Measurements from ENCODE around the gene JAGN1.
"Not testable (repeated sequence)": the region's sequence is repeated elsewhere in the genome, so short reads cannot be mapped to it uniquely, and the experiment has no call there.

The JAGN1 gene

DNA sequence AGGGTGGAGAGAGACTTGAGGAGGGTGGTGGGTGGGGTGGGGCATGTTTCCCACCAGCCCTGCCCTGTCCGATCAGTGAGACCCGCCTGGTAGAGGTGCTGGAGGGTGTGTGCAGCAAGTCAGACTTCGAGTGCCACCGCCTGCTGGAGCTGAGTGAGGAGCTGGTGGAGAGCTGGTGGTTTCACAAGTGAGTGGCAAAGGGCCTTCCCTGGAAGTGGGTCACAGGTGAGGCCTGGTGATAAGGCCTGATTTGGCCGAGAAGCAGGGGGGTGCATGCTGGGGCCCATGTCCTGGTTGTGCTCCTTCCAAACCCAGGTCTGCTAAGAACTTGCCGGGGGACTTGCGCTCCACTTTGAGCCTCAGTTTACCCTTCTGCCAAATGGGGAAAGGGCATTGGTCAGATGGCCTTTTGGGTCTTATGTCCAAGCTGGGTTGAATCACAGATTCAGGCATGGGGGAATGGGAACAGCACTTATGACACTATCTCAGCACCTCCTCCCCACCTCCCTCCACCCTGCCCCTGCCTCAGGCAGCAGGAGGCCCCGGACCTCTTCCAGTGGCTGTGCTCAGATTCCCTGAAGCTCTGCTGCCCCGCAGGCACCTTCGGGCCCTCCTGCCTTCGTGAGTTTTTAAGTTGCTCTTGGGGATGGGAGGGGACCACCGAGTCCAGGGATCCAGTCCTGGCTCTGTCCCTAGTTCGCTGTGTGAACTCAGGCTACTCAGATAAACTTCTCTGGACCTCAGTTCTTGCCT is 47.3 kb downstream of the JAGN1 start:
- H3K27me3 Mint-ChIP-seq, result no peaks in the 10 kb centered on the region
- H3K4me3 Mint-ChIP-seq, result no peak overlapping the region
- peaks cover 21% of the 10 kb centered on the region for H3K36me3 Mint-ChIP-seq (ENCODE audit: low read depth)
- no peaks in the 10 kb centered on the region for H3K9me3 Mint-ChIP-seq
- H3K27ac Mint-ChIP-seq, result no peak overlapping the region
- peaks cover 26% of the 10 kb centered on the region for H3K4me1 Mint-ChIP-seq (ENCODE audit: low read depth)

DNA sequence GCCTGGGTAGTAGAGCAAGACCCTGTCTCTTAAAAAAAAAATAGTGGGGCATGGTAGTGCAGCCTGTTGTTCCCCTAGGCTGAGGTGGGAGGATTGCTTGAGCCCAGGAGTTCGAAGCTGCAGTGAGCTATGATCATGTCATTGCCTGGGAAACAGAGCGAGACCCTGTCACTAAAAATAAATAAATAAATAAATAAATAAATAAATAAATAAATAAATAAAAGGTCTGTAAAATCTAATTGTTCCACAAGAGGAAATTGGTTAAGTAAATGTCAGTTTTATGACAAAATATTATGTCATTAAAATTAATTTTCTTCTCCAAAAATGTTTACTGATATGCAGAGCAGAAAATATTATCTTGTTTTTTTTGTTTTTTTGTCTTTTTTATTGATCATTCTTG is 48.6 kb downstream of the JAGN1 start:
- Mint-ChIP-seq H3K27ac (no peak overlapping the region), H3K9me3 (no peaks in the 10 kb centered on the region), H3K4me3 (no peak overlapping the region), H3K4me1 (ENCODE audit: low read depth) (peaks cover 19% of the 10 kb centered on the region), H3K27me3 (no peaks in the 10 kb centered on the region), H3K36me3 (ENCODE audit: low read depth) (peaks cover 21% of the 10 kb centered on the region)

DNA sequence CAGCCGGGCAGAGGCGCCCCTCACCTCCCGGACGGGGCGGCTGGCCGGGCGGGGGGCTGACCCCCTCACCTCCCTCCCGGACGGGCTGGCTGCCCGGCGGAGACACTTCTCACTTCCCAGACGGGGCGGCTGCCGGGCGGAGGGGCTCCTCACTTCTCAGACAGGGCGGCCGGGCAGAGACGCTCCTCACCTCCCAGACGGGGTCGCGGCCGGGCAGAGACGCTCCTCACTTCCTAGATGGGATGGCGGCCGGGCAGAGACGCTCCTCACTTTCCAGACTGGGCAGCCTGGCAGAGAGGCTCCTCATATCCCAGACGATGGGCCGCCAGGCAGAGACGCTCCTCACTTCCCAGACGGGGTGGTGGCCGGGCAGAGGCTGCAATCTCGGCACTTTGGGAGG is 49.5 kb downstream of the JAGN1 start:
- peaks cover 20% of the 10 kb centered on the region for H3K36me3 Mint-ChIP-seq (ENCODE audit: low read depth)
- H3K4me1 Mint-ChIP-seq (ENCODE audit: low read depth), result peaks cover 10% of the 10 kb centered on the region
- H3K4me3 Mint-ChIP-seq, H3K27ac Mint-ChIP-seq, H3K9me3 Mint-ChIP-seq, H3K27me3 Mint-ChIP-seq: not testable (repeated sequence)

DNA sequence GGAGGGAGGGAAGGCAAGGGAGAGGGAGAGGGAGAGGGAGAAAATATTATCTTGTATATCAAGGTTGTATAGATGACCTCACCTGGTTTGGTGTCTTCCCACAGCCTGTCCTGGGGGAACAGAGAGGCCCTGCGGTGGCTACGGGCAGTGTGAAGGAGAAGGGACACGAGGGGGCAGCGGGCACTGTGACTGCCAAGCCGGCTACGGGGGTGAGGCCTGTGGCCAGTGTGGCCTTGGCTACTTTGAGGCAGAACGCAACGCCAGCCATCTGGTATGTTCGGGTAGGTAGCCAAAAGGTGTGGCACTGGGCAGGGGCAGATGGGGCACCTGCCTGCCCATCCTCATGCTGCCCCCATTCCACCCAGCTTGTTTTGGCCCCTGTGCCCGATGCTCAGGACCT is 50.3 kb downstream of the JAGN1 start:
- Mint-ChIP-seq H3K4me1 (ENCODE audit: low read depth) (peaks cover 7% of the 10 kb centered on the region), H3K4me3 (no peak overlapping the region), H3K27ac (no peak overlapping the region), H3K36me3 (ENCODE audit: low read depth) (peaks cover 12% of the 10 kb centered on the region), H3K9me3 (no peaks in the 10 kb centered on the region), H3K27me3 (no peaks in the 10 kb centered on the region)

DNA sequence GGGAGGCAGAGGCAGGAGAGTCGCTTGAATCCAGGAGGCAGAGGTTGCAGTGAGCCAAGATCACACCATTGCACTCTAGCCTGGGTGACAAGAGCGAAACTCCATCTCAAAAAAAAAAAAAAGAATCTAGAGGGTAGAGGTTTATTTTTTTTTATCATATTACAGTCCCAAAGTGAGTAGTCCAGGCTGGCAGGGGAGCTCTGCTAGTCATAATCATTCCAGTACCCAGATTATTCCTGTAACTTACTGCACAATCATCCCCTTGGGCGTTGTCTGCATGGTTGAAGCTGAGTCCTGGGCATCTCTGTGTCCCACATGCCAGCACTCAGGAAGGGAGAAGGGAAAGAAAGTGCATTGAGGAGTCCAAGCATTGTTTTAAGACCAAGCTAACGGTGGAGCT is 51.8 kb downstream of the JAGN1 start:
- H3K4me1 Mint-ChIP-seq (ENCODE audit: low read depth), result peaks cover 7% of the 10 kb centered on the region
- no peak overlapping the region for H3K27ac Mint-ChIP-seq
- H3K9me3 Mint-ChIP-seq, result no peaks in the 10 kb centered on the region
- no peak overlapping the region for H3K4me3 Mint-ChIP-seq
- H3K27me3 Mint-ChIP-seq, result no peaks in the 10 kb centered on the region
- peaks cover 3% of the 10 kb centered on the region for H3K36me3 Mint-ChIP-seq (ENCODE audit: low read depth)

DNA sequence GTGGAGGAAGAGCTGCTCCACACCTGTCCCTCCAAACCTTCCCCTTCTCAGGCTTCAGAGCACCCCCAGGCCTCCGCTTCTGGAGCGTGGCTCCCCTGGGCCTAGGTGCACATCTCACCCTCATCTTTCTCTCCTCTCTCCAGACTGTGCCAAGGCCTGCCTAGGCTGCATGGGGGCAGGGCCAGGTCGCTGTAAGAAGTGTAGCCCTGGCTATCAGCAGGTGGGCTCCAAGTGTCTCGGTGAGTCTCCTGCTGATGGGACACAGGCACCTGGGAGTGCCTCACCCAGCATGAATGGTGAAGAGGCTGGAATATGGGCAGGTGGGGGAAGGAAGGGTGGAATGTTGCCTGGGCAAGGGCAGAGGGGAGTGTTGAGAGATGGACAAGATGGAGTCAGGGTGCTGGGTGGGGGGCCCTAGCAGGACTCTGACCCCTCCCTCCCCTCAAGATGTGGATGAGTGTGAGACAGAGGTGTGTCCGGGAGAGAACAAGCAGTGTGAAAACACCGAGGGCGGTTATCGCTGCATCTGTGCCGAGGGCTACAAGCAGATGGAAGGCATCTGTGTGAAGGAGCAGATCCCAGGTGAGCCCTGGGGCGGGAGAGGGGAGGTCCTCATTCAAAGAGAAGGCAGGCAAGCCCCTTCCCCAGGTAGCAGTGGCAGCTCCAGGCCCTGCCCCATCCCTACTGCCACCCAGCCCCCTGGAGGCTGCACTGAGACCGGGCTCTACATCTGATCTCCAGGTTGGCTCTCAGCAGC is 52.7 kb downstream of the JAGN1 start:
- Mint-ChIP-seq H3K36me3 (ENCODE audit: low read depth) (no peaks in the 10 kb centered on the region), H3K4me1 (ENCODE audit: low read depth) (peaks cover 7% of the 10 kb centered on the region), H3K27me3 (no peaks in the 10 kb centered on the region), H3K4me3 (no peak overlapping the region), H3K9me3 (no peaks in the 10 kb centered on the region), H3K27ac (peak overlapping the region; percentile 41)

Data from stimulated activated naive CD8-positive, alpha-beta T cell treated with anti-CD3 and anti-CD28 coated beads, Interleukin-15, Interleukin-2, amounts not matched to agents 100 ng/mL and 50 ng/mL, for 24 hours (primary cell).